Stimulated activated CD4-positive, alpha-beta T cell treated with anti-CD3 and anti-CD28 coated beads, Interleukin-2, amount 100 ng/mL, for 24 hours (primary cell): ENCODE data around the gene HTR7.

Experiments used
- DNase-seq, 2 donors: peaks; one replicate each; pipeline ENCODE4 v3.0.0-alpha.2; 2020

Gene HTR7

GRCh38 chr10:90732581-90732980 lies 125.3 kb downstream of the HTR7 start:
- no peak for DNase-seq

- no peak for DNase-seq
Observed at GRCh38 chr10:90723416-90724068, 134.3 kb downstream of the HTR7 start.

GRCh38 chr10:90722832-90723231 lies 135.0 kb downstream of the HTR7 start:
- DNase-seq = no peak

DNA sequence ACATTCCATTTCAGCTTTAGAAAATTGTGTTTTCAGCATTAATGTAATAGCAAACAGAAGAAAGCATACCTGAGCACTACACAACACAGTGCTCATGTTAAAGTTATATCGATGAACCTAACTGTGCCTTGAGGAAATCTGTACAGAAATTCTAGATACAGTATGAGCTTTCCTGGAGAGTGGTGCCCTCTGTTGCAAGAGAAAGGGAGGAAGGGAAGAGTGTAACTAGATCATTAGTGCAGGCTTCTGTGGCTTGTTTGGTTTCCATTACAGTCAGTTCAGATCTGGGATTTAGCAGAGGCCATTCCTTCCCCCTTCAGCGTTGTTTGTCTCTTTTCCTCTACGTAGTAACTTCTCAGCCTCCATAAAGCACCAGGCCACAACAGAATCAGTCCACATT lies 139.7 kb downstream of the HTR7 start:
- DNase-seq = no peak

DNA sequence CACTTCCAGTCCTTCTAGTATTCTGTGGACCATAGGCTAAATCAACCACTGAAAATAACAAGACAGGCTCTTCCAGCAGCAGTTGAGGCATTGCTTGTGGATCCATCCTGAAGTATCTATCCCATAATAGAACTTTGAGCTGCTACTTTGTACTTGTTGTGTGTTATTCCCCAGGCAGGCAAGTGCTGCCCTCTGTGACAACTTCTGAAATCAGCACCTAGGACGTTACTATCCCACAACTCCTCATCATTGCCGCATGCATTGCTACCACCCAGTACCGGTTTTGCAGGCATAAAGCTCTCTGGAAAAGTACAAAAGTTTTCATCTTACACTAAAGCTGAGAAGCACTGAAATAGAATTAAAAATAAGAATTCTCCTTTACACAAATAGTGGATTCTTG lies 145.3 kb downstream of the HTR7 start:
- no peak for DNase-seq

GRCh38 chr10:90709727-90710126 lies 148.1 kb downstream of the HTR7 start:
- DNase-seq = no peak

GRCh38 chr10:90707657-90708056 lies 150.2 kb downstream of the HTR7 start:
- no peak for DNase-seq

DNA sequence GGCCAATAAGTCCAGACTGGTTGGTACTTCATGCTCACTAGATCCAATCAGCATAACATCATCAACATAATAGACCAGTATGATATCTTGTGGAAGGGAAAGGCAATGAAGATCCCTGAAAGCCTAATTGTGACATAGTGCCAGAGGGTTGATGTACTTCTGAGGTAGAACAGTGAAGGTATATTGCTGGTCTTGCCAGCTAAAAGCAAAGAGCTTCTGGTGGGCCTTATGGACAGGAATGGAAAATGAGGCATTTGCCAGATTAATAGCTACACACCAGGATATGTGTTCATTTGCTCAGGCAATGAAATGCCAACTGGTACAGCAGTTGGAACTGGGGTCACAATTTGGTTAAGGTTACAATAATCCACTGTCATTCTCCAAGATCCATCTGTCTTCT lies 156.4 kb downstream of the HTR7 start:
- DNase-seq = no peak

DNA sequence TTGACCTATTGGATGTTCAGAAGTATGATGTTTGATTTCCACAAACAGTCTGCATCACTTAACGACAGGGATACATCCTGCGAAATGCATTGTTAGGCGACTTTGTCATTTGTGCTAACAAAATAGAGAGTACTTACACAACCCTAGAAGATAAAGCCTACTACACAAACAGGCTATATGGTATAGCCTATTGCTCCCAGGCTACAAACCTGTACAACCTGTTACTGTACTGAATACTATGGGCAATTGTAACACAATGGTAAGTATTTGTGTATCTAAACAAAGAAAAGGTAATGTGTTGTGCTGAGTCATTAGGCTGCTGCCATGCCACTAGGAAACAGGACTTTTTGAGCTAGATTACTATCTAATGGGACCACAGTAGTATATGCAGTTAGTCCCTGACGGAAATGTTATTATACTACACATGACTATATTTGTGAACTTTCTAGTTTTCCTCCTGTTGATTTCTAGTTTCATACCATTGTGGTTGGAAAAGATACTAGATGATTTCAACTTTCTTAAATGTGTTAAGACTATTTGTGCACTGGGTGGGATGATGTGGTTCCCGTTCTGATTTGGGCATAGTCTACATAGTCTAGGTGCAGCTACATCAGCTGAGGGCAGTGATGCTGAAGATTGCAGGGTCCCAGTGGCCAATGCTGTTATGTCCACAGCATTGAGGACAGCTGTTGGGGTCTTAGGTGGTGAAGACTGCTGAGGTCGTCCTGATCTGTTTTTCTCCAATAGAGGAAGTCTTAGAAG lies 161.7 kb downstream of the HTR7 start:
- peak in 1 of 2 donors; percentile 1 for DNase-seq
